Measurements from ENCODE around the gene USP38.
"Not testable (repeated sequence)": the region's sequence is repeated elsewhere in the genome, so short reads cannot be mapped to it uniquely, and the experiment has no call there.

Gene USP38

GRCh38 chr4:143260750-143261149 lies 76.0 kb downstream of the USP38 start:
- DNase-seq, result no peak

GRCh38 chr4:143262838-143263237 lies 78.1 kb downstream of the USP38 start:
- DNase-seq, result no peak

DNA sequence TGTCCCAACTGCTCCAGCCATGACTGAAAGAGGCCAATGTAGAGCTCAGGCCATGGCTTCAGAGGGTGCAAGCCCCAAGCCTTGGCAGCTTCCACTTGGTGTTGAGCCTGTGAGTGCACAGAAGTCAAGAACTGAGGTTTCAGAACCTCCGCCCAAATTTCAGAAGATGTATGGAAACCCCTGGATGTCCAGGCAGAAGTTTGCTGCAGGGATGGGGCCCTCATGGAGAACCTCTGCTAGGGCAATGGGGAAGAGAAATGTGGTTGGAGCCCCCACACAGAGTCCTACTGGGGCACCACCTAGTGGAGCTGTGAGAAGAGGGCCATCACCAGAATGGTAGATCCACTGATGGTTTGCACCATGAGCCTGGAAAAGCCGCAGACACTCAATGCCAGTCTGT lies 83.0 kb downstream of the USP38 start:
- not testable (repeated sequence) for DNase-seq

DNA sequence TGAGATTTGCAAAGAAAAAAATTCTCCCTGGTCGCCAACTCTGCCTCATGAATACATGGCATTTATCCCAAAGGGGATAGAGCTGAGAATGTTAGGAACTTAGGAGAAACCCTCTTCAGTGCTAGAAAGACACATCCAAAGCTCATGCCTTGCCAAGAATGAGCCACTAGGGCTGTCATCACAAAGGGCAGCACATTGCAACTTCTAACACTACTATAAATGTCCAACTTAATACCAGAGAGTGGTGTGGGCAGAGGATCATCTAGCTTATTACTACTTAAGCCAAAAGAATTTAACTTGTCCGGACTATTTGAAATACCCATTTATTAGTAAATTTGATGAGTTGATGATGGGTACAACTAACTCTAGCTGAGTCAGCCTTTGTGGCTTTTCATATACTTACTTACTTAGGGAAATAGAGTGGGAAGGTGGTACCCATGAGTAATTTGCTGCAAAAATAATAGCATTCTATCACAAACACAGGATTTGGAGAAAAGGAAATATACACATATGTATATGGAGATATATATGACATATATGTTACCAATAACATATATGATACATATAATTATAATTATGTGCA lies 85.6 kb downstream of the USP38 start:
- no peak for DNase-seq
